ENCODE measurements around the gene MIEF1.

Gene MIEF1

GRCh38 chr22:39502109-39502788 is at the start of gene MIEF1:
TSS of gene MIEF1 (plus strand) at chr22:39502290. CDS start at chr22:39511295, 9,005 bp downstream.
- DNase-seq, result peak; percentile 94
- Mint-ChIP-seq H3K4me1 (ENCODE audit: low read depth) (peaks cover 40% of the 10 kb centered on the region), H3K9me3 (no peaks in the 10 kb centered on the region), H3K4me3 (peak within 1 kb of the TSS; percentile 85), H3K27ac (peak within 1 kb of the TSS; percentile 98), H3K36me3 (ENCODE audit: low read depth) (peaks cover 47% of the 10 kb centered on the region), H3K27me3 (no peaks in the 10 kb centered on the region)

GRCh38 chr22:39452740-39453040 is 49.4 kb upstream of the MIEF1 start:
- Mint-ChIP-seq H3K27ac (no peak overlapping the region), H3K4me3 (no peak overlapping the region), H3K9me3 (no peaks in the 10 kb centered on the region), H3K4me1 (ENCODE audit: low read depth) (peaks cover 25% of the 10 kb centered on the region), H3K36me3 (ENCODE audit: low read depth) (no peaks in the 10 kb centered on the region), H3K27me3 (peaks cover 23% of the 10 kb centered on the region)
- no peak for DNase-seq

GRCh38 chr22:39453765-39454378 is 48.2 kb upstream of the MIEF1 start:
- Mint-ChIP-seq H3K27ac (no peak overlapping the region), H3K4me3 (no peak overlapping the region), H3K9me3 (no peaks in the 10 kb centered on the region), H3K27me3 (peaks cover 32% of the 10 kb centered on the region), H3K4me1 (ENCODE audit: low read depth) (peaks cover 25% of the 10 kb centered on the region), H3K36me3 (ENCODE audit: low read depth) (no peaks in the 10 kb centered on the region)
- DNase-seq, result no peak

- Mint-ChIP-seq H3K27ac (no peak overlapping the region), H3K36me3 (ENCODE audit: low read depth) (no peaks in the 10 kb centered on the region), H3K9me3 (no peaks in the 10 kb centered on the region), H3K4me1 (ENCODE audit: low read depth) (peaks cover 21% of the 10 kb centered on the region), H3K4me3 (no peak overlapping the region), H3K27me3 (peaks cover 37% of the 10 kb centered on the region)
- DNase-seq, result no peak
These were observed 47.7 kb upstream of the MIEF1 start for GRCh38 chr22:39454385-39454871.

GRCh38 chr22:39456522-39457197 is 45.4 kb upstream of the MIEF1 start, which contains the start of gene MGAT3:
TSS of gene MGAT3 (plus strand) at chr22:39457012. CDS start at chr22:39487348, 30,336 bp downstream.
- peak within 1 kb of the TSS; percentile 62 for H3K4me3 Mint-ChIP-seq
- H3K4me1 Mint-ChIP-seq (ENCODE audit: low read depth), result peaks cover 16% of the 10 kb centered on the region
- H3K36me3 Mint-ChIP-seq (ENCODE audit: low read depth), result no peaks in the 10 kb centered on the region
- DNase-seq, result no peak
- peaks cover 41% of the 10 kb centered on the region for H3K27me3 Mint-ChIP-seq
- no peaks in the 10 kb centered on the region for H3K9me3 Mint-ChIP-seq
- peak within 1 kb of the TSS; percentile 22 for H3K27ac Mint-ChIP-seq

- Mint-ChIP-seq H3K4me3 (no peak overlapping the region), H3K4me1 (ENCODE audit: low read depth) (peaks cover 13% of the 10 kb centered on the region), H3K9me3 (no peaks in the 10 kb centered on the region), H3K27me3 (peaks cover 41% of the 10 kb centered on the region), H3K27ac (no peak overlapping the region), H3K36me3 (ENCODE audit: low read depth) (no peaks in the 10 kb centered on the region)
- DNase-seq, result no peak
These were observed 44.9 kb upstream of the MIEF1 start for GRCh38 chr22:39457198-39457555.

- Mint-ChIP-seq H3K36me3 (ENCODE audit: low read depth) (no peaks in the 10 kb centered on the region), H3K9me3 (no peaks in the 10 kb centered on the region), H3K4me3 (peak overlapping the region; percentile 70), H3K4me1 (ENCODE audit: low read depth) (peaks cover 13% of the 10 kb centered on the region), H3K27me3 (peaks cover 41% of the 10 kb centered on the region), H3K27ac (no peak overlapping the region)
- DNase-seq, result no peak
These were observed 44.3 kb upstream of the MIEF1 start for GRCh38 chr22:39457556-39458443.

GRCh38 chr22:39458444-39459083 is 43.5 kb upstream of the MIEF1 start:
- no peak for DNase-seq
- Mint-ChIP-seq H3K4me1 (ENCODE audit: low read depth) (peaks cover 13% of the 10 kb centered on the region), H3K27ac (no peak overlapping the region), H3K27me3 (peaks cover 41% of the 10 kb centered on the region), H3K4me3 (peak overlapping the region; percentile 70), H3K9me3 (no peaks in the 10 kb centered on the region), H3K36me3 (ENCODE audit: low read depth) (no peaks in the 10 kb centered on the region)

- no peaks in the 10 kb centered on the region for H3K9me3 Mint-ChIP-seq
- no peak overlapping the region for H3K4me3 Mint-ChIP-seq
- peaks cover 36% of the 10 kb centered on the region for H3K27me3 Mint-ChIP-seq
- no peaks in the 10 kb centered on the region for H3K36me3 Mint-ChIP-seq (ENCODE audit: low read depth)
- no peak overlapping the region for H3K27ac Mint-ChIP-seq
- DNase-seq, result no peak
- H3K4me1 Mint-ChIP-seq (ENCODE audit: low read depth), result peaks cover 13% of the 10 kb centered on the region
These were observed 42.4 kb upstream of the MIEF1 start for GRCh38 chr22:39459681-39460080.

GRCh38 chr22:39462443-39463221 is 39.5 kb upstream of the MIEF1 start:
- Mint-ChIP-seq H3K27ac (no peak overlapping the region), H3K4me1 (ENCODE audit: low read depth) (peaks cover 6% of the 10 kb centered on the region), H3K27me3 (peaks cover 19% of the 10 kb centered on the region), H3K9me3 (no peaks in the 10 kb centered on the region), H3K4me3 (no peak overlapping the region), H3K36me3 (ENCODE audit: low read depth) (no peaks in the 10 kb centered on the region)
- no peak for DNase-seq

- Mint-ChIP-seq H3K9me3 (no peaks in the 10 kb centered on the region), H3K4me1 (ENCODE audit: low read depth) (peaks cover 3% of the 10 kb centered on the region), H3K36me3 (ENCODE audit: low read depth) (no peaks in the 10 kb centered on the region), H3K27ac (no peak overlapping the region), H3K27me3 (peaks cover 15% of the 10 kb centered on the region), H3K4me3 (no peak overlapping the region)
- DNase-seq, result no peak
These were observed 38.8 kb upstream of the MIEF1 start for GRCh38 chr22:39463277-39463676.

- no peaks in the 10 kb centered on the region for H3K9me3 Mint-ChIP-seq
- no peak overlapping the region for H3K4me3 Mint-ChIP-seq
- peaks cover 8% of the 10 kb centered on the region for H3K27me3 Mint-ChIP-seq
- DNase-seq, result no peak
- no peak overlapping the region for H3K27ac Mint-ChIP-seq
- H3K4me1 Mint-ChIP-seq (ENCODE audit: low read depth), result no peaks in the 10 kb centered on the region
- no peaks in the 10 kb centered on the region for H3K36me3 Mint-ChIP-seq (ENCODE audit: low read depth)
These were observed 38.1 kb upstream of the MIEF1 start for GRCh38 chr22:39463931-39464390.

- Mint-ChIP-seq H3K4me1 (ENCODE audit: low read depth) (peaks cover 2% of the 10 kb centered on the region), H3K27me3 (no peaks in the 10 kb centered on the region), H3K9me3 (no peaks in the 10 kb centered on the region), H3K4me3 (no peak overlapping the region), H3K36me3 (ENCODE audit: low read depth) (no peaks in the 10 kb centered on the region), H3K27ac (no peak overlapping the region)
- DNase-seq, result no peak
These were observed 35.7 kb upstream of the MIEF1 start for GRCh38 chr22:39466228-39467006.
